DOHH2 (cell line): ENCODE measurements around the gene C20orf204.

ENCODE experiments used
- EZH2phosphoT487 ChIP-seq: fragments of 200-600 bp; sonication (generic); IDR thresholded peaks from 2 replicates; pipeline ENCODE4 v1.6.1; 2017; ENCODE audit warnings: borderline replicate concordance, mild to moderate bottlenecking, antibody characterized with exemption, low read length, moderate library complexity, mixed read lengths
- TF ChIP-seq, protein P1 (sequence below): fragments of 200-600 bp; sonication (generic); IDR thresholded peaks from one replicate; pipeline ENCODE4 v1.5.1; 2014; ENCODE audit warnings: antibody characterized with exemption, mild to moderate bottlenecking, low read depth, low read length; ENCODE audit not compliant: poor library complexity, severe bottlenecking

DNA sequence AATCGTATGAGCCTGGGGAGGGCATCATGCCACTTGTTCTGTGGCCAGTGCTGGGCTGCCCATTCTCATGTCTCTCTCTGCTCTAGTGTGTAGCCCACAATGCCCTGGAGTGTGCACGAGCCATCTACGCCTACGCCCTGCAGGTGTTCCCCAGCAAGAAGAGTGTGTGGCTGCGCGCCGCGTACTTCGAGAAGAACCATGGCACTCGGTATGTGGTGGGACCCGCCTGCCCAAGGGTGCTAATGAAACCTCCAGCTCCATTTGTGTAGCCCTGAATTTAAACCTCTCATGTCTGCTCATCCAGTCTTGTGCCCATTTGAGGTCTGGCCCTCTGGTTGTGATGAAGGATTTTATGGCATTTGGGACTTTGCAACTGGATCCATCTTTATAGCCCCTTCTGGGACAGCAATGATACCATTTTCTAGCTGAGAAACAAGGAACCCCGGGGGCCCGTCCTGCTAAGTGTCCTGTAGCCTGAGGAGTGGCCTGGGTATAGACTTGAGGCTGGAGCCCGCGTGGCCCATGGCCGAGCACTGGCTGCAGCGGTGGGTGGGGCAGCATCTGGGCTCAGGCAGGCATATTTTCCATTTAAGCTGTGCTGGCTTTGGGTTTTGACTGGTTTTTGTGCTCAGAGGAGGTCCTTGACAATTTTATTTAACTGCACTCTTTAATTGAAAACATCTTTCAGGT is 13.2 kb upstream of the C20orf204 start:
- TF ChIP-seq, protein P1, sequence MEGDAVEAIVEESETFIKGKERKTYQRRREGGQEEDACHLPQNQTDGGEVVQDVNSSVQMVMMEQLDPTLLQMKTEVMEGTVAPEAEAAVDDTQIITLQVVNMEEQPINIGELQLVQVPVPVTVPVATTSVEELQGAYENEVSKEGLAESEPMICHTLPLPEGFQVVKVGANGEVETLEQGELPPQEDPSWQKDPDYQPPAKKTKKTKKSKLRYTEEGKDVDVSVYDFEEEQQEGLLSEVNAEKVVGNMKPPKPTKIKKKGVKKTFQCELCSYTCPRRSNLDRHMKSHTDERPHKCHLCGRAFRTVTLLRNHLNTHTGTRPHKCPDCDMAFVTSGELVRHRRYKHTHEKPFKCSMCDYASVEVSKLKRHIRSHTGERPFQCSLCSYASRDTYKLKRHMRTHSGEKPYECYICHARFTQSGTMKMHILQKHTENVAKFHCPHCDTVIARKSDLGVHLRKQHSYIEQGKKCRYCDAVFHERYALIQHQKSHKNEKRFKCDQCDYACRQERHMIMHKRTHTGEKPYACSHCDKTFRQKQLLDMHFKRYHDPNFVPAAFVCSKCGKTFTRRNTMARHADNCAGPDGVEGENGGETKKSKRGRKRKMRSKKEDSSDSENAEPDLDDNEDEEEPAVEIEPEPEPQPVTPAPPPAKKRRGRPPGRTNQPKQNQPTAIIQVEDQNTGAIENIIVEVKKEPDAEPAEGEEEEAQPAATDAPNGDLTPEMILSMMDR: no peak
- TF ChIP-seq EZH2phosphoT487: no peak
